IMR-90 (cell line): ENCODE measurements around the gene DIP2A. TPM values are rescaled to one million over a fixed set of nuclear protein-coding genes. Genes with fewer than 3 reads are reported as not detected.
"Not testable (repeated sequence)": the region's sequence is repeated elsewhere in the genome, so short reads cannot be mapped to it uniquely, and the experiment has no call there.

ENCODE experiments used
- ATAC-seq: fragments of 200-7000 bp; cut with Tn5 transposase; 2 replicates; pipeline ENCODE4 v1.9.1; 2020; ENCODE audit warnings: low read depth, mild to moderate bottlenecking, moderate library complexity
- BruUV-seq: library from RNA; stranded (reverse); fragments of 400-500 nt; replicated peaks from 2 replicates; lab custom pipeline; 2021; lab: Mats Ljungman, UMichigan
- CTCF ChIA-PET: fragments of 300-600 bp; formaldehyde crosslinking; extraction: SDS; loops from one replicate; lab custom pipeline; 2021; ENCODE audit warnings: antibody characterized with exemption; lab: Yijun Ruan, JAX
- POLR2A ChIA-PET: fragments of 300-600 bp; sonication (Branson Sonifier 250); formaldehyde crosslinking; loops from one replicate; lab custom pipeline; 2022; ENCODE audit warnings: antibody characterized with exemption; ENCODE audit not compliant: unreplicated experiment; lab: Charles Lee
- DNase-seq: peaks from one replicate; pipeline ENCODE4 v3.0.0; 2013
- H2AFZ ChIP-seq: replicated peaks from 2 replicates; pipeline ENCODE3; 2013; ENCODE audit warnings: low read length, mild to moderate bottlenecking; ENCODE audit not compliant: poor library complexity
- H2AK5ac ChIP-seq: 2 replicates; pipeline ENCODE4 v1.6.1; 2013; ENCODE audit warnings: low read depth, low read length, inconsistent platforms
- H2AK9ac ChIP-seq: replicated peaks from 2 replicates; pipeline ENCODE3; 2013; ENCODE audit warnings: mild to moderate bottlenecking, low read depth, low read length, moderate library complexity; ENCODE audit not compliant: poor library complexity
- H2BK120ac ChIP-seq: 2 replicates; pipeline ENCODE4 v1.6.1; 2013; ENCODE audit warnings: low read depth, low read length, inconsistent platforms
- H2BK15ac ChIP-seq: 3 replicates; pipeline ENCODE4 v1.6.1; 2013; ENCODE audit warnings: low read depth, low read length, inconsistent platforms
- H2BK20ac ChIP-seq: 2 replicates; pipeline ENCODE4 v1.6.1; 2013; ENCODE audit warnings: low read depth, mild to moderate bottlenecking, inconsistent platforms, low read length, moderate library complexity
- H2BK5ac ChIP-seq: 2 replicates; pipeline ENCODE4 v1.6.1; 2013; ENCODE audit warnings: mild to moderate bottlenecking, low read depth, low read length, inconsistent platforms; ENCODE audit not compliant: poor library complexity, severe bottlenecking
- H3K14ac ChIP-seq: replicated peaks from 2 replicates; pipeline ENCODE4 v1.6.1; 2013; ENCODE audit warnings: low read depth, low read length, inconsistent platforms
- H3K18ac ChIP-seq: 2 replicates; pipeline ENCODE4 v1.6.1; 2013; ENCODE audit warnings: low read depth, low read length, control low read depth
- H3K23ac ChIP-seq: 2 replicates; pipeline ENCODE4 v1.6.1; 2013; ENCODE audit warnings: low read depth, low read length, inconsistent platforms
- H3K27ac ChIP-seq: 2 replicates; pipeline ENCODE4 v1.5.1; 2013; ENCODE audit warnings: mild to moderate bottlenecking, control low read depth, low read length; ENCODE audit not compliant: insufficient read depth
- H3K27me3 ChIP-seq: 2 replicates; pipeline ENCODE4 v1.6.1; 2013; ENCODE audit warnings: low read length; ENCODE audit not compliant: control insufficient read depth, insufficient read depth
- H3K36me3 ChIP-seq: 2 replicates; pipeline ENCODE4 v1.6.1; 2013; ENCODE audit warnings: low read length, mixed read lengths; ENCODE audit not compliant: control insufficient read depth, insufficient read depth
- H3K4ac ChIP-seq: 2 replicates; pipeline ENCODE4 v1.6.1; 2013; ENCODE audit warnings: low read depth, low read length, inconsistent platforms
- H3K4me1 ChIP-seq: 2 replicates; pipeline ENCODE4 v1.6.1; 2013; ENCODE audit warnings: low read length, mixed read lengths; ENCODE audit not compliant: control insufficient read depth, insufficient read depth
- H3K4me2 ChIP-seq: 2 replicates; pipeline ENCODE4 v1.6.1; 2013; ENCODE audit warnings: low read depth, mild to moderate bottlenecking, control low read depth, low read length, moderate library complexity
- H3K4me3 ChIP-seq: 2 replicates; pipeline ENCODE4 v1.5.1; 2013; ENCODE audit warnings: low read depth, mild to moderate bottlenecking, control low read depth, low read length, moderate library complexity; ENCODE audit not compliant: insufficient read depth
- H3K56ac ChIP-seq: 2 replicates; pipeline ENCODE4 v1.6.1; 2013; ENCODE audit warnings: low read length, inconsistent platforms; ENCODE audit not compliant: insufficient read depth; ENCODE audit errors: extremely low read depth
- H3K79me1 ChIP-seq, 2 experiments: 2 replicates each; pipeline ENCODE4 v1.6.1; 2013; ENCODE audit warnings: low read length in 2 of 2, inconsistent platforms in 1 of 2, low read depth in 1 of 2
- H3K9ac ChIP-seq: 2 replicates; pipeline ENCODE4 v1.6.1; 2013; ENCODE audit warnings: low read depth, low read length, control low read depth
- H3K9me1 ChIP-seq: 2 replicates; pipeline ENCODE4 v1.6.1; 2013; ENCODE audit warnings: low read length, inconsistent platforms; ENCODE audit not compliant: insufficient read depth
- H3K9me3 ChIP-seq: 2 replicates; pipeline ENCODE4 v1.6.1; 2013; ENCODE audit warnings: low read length; ENCODE audit not compliant: control insufficient read depth, insufficient read depth
- H4K20me1 ChIP-seq: 2 replicates; pipeline ENCODE4 v1.6.1; 2013; ENCODE audit warnings: low read length, inconsistent platforms; ENCODE audit not compliant: insufficient read depth
- H4K5ac ChIP-seq: 2 replicates; pipeline ENCODE4 v1.6.1; 2013; ENCODE audit warnings: mild to moderate bottlenecking, low read depth, low read length, control low read depth
- H4K8ac ChIP-seq, 2 experiments: 2 replicates each; pipeline ENCODE4 v1.6.1; 2013; ENCODE audit warnings: low read depth in 2 of 2, low read length in 2 of 2, control low read depth in 1 of 2, inconsistent platforms in 1 of 2
- H4K91ac ChIP-seq: 2 replicates; pipeline ENCODE4 v1.6.1; 2013; ENCODE audit warnings: low read depth, low read length, inconsistent platforms; ENCODE audit not compliant: insufficient read depth
- WGBS, 2 experiments: methylation state at CpG; one replicate each; pipeline versions ENCODE4 v1.1.5 to v1.1.7; 2013; ENCODE audit warnings: missing lambda C conversion rate in 2 of 2; ENCODE audit not compliant: insufficient read length in 1 of 2; ENCODE audit errors: extremely low coverage in 2 of 2; 5-methylcytosine and 5-hydroxymethylcytosine counted together
- dilution Hi-C: fragments of 300-500 bp; cut with HindIII; formaldehyde crosslinking; loops from one replicate; pipeline ENCODE4 v1.14.3; 2018; ENCODE audit warnings: low sequenced_read_pairs; ENCODE audit not compliant: unreplicated experiment
- in situ Hi-C: fragments of 300-500 bp; cut with MboI; formaldehyde crosslinking; loops from 3 replicates; pipeline ENCODE4 v1.14.3; 2019; ENCODE audit warnings: low sequenced_read_pairs, inconsistent platforms, mixed read lengths
- intact Hi-C: fragments of 100-400 bp; cut with micrococcal nuclease; formaldehyde crosslinking; loops from 2 replicates; pipeline ENCODE4 v1.10.0; 2022
- polyA plus RNA-seq, 3 experiments: library from polyadenylated mRNA; depleted of rRNA; stranded (reverse); fragments of >200 nt; gene quantifications; 2 replicates each; pipeline ENCODE4 v1.2.3, GENCODE V29; 2012; ENCODE audit warnings: low replicate concordance in 1 of 3
- total RNA-seq: library from RNA; depleted of rRNA; stranded (reverse); fragments of >200 nt; gene quantifications from 2 replicates; pipeline ENCODE4 v1.2.3, GENCODE V29; 2012

DIP2A gene
- total and polyA plus RNA-seq, 2 of the 4 experiments (the other 2 are of a cell fraction): 17.9 to 24.3 TPM

GRCh38 chr21:46465153-46465552, 6.5 kb downstream of the DIP2A start:
- H3K4me1 ChIP-seq, H2AK9ac ChIP-seq, H3K4me3 ChIP-seq, DNase-seq, H3K9me3 ChIP-seq, H3K27me3 ChIP-seq, H2BK20ac ChIP-seq, H4K5ac ChIP-seq, intact Hi-C loops, H3K27ac ChIP-seq, H3K4ac ChIP-seq, H2AK5ac ChIP-seq, H3K9ac ChIP-seq, H3K4me2 ChIP-seq, BruUV-seq, H2BK120ac ChIP-seq, H3K18ac ChIP-seq, H3K56ac ChIP-seq, H2AFZ ChIP-seq, H4K8ac ChIP-seq, POLR2A ChIA-PET, CTCF ChIA-PET, H4K20me1 ChIP-seq, in situ Hi-C loops, dilution Hi-C loops, H3K14ac ChIP-seq, H4K91ac ChIP-seq, H2BK15ac ChIP-seq, H3K23ac ChIP-seq, ATAC-seq, H3K36me3 ChIP-seq, H2BK5ac ChIP-seq: not testable (repeated sequence)
- Histone ChIP-seq H3K9me1 (peaks cover 16% of the 10 kb centered on the region; the same call in 1 of the 2 replicates), H3K79me1 (peaks cover 14 to 62% of the 10 kb centered on the region in 2 experiments)
- no CpG with 5 or more reads among the region's 6 CpGs for WGBS, 2 experiments
